Epithelial cell of proximal tubule (primary cell): ENCODE results near the gene UBR4. TPM values are rescaled to one million over a fixed set of nuclear protein-coding genes. Genes with fewer than 3 reads are reported as not detected.

Experiments
- DNase-seq: peaks from one replicate; pipeline ENCODE4 v3.0.0-alpha.2; 2011; ENCODE audit warnings: low read depth
- H3K4me3 ChIP-seq: 2 replicates; pipeline ENCODE4 v1.5.1; 2011; ENCODE audit warnings: low read depth, mild to moderate bottlenecking, low read length
- total RNA-seq: library from RNA; depleted of rRNA; stranded (reverse); fragments of >200 nt; gene quantifications from 2 replicates; pipeline ENCODE4 v1.2.3, GENCODE V29; 2015
- TF ChIP-seq, protein P1 (sequence below): conservative IDR thresholded peaks from 2 replicates; pipeline ENCODE4 v1.5.1; 2012; ENCODE audit warnings: low read depth, mild to moderate bottlenecking, low read length

UBR4 gene
- total RNA-seq, 1 donor from 2014 or later = 78.3 TPM

DNA sequence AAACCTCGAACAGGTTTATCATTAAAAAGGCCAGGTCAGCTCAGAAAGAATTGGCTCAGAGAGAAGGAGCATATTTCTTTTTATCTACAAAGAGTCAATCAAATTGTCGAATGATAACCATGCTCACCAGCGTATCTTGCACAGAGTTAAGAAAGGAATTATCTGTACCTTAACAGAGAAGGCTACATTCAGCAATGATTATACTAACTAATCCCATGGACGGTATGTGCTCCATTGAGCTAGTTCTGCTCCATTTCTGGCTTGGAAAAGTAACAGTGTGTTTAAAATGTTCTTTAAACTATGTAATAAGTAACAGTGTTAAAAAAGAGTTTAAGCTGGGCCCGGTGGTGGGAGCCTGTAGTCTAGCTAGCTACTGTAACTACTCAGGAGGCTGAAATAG, 4.2 kb downstream of the UBR4 start:
- no peak overlapping the region for H3K4me3 ChIP-seq
- no peak for DNase-seq
- TF ChIP-seq, protein P1, sequence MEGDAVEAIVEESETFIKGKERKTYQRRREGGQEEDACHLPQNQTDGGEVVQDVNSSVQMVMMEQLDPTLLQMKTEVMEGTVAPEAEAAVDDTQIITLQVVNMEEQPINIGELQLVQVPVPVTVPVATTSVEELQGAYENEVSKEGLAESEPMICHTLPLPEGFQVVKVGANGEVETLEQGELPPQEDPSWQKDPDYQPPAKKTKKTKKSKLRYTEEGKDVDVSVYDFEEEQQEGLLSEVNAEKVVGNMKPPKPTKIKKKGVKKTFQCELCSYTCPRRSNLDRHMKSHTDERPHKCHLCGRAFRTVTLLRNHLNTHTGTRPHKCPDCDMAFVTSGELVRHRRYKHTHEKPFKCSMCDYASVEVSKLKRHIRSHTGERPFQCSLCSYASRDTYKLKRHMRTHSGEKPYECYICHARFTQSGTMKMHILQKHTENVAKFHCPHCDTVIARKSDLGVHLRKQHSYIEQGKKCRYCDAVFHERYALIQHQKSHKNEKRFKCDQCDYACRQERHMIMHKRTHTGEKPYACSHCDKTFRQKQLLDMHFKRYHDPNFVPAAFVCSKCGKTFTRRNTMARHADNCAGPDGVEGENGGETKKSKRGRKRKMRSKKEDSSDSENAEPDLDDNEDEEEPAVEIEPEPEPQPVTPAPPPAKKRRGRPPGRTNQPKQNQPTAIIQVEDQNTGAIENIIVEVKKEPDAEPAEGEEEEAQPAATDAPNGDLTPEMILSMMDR = no peak

DNA sequence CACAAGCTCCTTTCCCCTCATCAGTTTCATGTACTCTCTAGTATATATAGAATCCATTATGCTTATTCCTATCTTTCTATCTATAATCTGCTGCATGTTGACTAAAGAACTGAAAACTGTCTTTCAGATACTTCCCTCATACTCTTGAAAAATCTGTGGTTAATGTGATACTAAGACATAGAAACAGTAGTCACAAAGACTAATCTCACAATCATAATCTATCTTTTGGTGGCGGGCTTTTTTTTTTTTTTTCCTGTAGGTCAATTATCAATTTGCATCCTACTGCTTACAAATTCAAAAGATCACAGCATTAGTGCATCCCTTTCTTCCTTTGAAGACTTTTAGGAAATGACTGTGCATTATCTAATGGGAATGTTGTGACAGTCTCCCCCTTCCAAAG, 4.7 kb downstream of the UBR4 start:
- DNase-seq = no peak
- H3K4me3 ChIP-seq = no peak overlapping the region
- TF ChIP-seq, protein P1 = no peak

DNA sequence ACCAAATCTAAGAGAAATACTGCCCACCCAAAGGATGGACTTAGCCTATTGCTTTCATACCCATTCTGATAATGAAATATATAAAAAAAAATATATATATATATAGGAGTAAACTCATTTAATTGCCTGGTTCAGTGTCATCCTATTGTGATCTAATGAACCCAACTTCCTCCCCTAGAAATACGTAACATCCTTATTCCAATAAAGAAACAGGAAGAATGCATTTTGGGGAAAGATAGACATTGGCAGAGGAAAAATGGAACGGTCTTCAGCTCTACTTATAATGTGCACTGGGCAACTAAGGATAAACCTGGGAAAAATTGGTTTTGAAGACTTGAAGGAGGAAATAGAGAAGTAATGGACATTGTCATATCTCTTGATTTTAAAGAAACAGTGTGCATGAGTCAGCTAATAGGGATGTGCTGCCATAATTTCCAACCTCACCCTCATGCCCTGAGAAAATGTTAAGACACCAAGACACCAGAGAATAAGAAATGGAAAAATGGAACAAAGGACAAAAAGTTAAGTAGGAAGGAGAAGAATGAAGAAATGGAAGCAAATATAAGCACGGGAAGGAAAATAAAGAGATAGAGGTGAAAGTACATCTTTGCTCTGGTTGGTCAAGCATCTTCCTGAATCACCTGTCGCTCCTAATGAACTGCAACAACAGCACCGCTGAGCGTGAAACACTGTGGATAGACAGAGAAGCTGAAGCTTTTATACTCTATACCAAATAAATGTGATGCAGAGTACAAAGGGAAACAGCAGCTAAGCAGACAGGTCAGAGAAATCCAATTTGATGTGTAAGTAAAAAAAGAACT, 5.4 kb downstream of the UBR4 start:
- DNase-seq = no peak
- no peak overlapping the region for H3K4me3 ChIP-seq
- TF ChIP-seq, protein P1 = no peak

DNA sequence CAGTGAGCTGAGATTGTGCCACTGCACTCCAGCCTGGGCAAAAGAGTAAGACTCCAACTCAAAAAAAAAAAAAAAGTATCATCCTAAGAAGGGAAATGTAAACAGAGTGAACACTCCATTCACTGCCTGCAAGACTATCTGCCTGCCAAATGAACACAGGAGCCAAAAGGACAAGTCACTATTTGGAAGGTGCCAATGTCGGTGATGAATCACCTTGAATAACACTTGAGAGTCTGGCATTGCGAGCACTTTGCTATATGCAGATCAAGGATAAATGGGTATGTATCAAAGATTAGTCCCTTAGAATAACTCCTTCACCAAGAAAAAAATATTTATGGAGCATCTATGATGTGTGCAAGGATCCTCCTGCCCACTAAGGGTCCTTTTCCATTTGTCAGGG, 6.6 kb downstream of the UBR4 start:
- DNase-seq = no peak
- TF ChIP-seq, protein P1 = no peak
- no peak overlapping the region for H3K4me3 ChIP-seq

DNA sequence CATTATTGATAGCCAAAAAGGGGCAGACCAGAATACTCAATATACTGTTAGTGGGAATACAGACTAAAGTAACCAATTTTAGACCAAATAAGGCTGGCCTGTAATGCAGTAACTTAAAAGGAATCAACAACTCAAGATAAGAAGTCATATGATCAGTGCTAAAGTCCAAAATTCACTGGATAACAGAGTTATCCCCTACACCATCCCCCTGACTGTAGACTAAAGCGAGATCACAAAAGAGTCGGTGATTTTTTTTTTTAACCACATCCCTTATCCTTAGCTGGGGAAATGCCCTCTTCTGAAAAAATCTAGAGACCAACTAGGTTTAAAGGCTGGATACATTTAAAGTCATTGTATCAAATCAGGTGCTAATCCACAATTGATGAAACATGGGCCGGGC, 7.7 kb downstream of the UBR4 start:
- H3K4me3 ChIP-seq = no peak overlapping the region
- TF ChIP-seq, protein P1 = no peak
- DNase-seq = no peak

DNA sequence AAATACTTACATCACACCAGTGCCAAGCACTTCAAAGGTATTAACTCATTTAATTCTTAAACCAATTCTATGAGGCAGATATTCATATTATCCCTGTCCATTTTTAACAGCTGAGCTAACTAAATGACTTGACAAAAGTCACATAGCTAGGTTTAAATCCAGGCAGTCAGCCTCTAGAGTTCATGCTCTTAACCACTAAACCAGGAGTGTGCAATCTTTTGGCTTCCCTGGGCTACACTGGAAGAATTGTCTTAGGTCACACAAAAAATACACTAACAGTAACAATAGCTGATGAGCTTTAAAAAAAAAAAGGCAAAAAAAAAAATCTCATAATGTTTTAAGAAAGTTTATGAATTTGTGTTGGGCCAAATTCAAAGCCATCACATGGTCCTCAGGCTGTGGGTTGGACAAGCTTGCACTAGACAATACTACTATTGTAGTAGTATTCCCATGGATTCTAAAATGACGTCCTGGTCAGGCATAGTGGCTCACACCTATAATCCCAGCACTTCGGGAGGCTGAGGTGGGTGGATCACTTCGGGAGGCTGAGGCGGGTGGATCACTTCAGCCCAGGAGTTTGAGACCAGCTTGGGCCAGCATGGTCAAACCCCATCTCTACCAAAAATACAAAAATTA, 10.0 kb downstream of the UBR4 start:
- no peak for DNase-seq
- TF ChIP-seq, protein P1 = no peak
- H3K4me3 ChIP-seq = no peak overlapping the region
